NCI-H524 (cell line): ENCODE measurements around the gene ETV4.

Source experiments
- DNase-seq, 2 experiments: peaks; one replicate each; lab custom pipeline; 2025; lab: John Stamatoyannopoulos, UW

The ETV4 gene

DNA sequence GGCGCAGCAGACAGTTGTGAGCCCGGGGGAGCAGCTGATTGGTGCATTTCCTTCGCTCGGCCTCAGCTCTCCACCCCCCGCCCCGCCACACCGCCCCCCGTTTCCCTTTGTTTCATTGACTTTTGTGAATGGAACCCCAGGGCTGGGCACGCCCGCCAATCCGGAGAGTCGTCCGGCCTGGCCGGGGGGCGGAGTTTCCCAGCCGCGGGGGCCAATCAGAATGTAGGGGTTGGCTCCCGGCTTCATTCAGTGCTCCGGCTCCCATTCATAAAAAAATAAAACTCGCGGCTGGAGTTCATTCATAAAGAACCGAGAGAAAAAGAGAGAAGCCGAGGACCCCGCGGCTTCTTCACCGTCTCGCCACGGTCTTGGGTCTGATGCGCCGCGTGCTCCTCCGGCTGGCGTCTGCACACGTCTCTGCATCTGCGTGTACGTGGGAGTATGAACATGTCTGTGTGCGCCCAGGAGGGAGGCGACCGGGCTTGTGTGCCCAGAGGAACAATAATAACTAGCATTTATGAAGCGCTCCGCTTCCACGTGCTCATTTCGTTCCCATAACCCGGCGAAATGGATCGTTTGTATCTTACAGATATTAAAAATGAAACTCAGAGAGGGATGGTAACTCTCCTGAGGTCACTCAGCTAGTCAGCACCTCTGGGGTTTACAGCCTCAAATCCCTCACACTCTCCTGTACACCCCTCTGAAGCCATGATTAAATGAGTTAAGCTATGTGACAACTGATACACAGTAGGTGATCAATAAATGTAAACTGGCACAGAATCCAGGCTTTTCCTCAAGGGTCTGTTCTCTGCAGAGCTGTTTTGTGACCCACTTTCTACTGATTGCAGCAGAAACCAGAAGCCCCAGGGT lies at the start of gene ETV4:
TSS of gene ETV4 (minus strand) at position 22 of the 870 bp plus-strand sequence. CDS start 723 bp downstream, outside the sequence.
- DNase-seq, result peak; percentile 85 to 89

DNA sequence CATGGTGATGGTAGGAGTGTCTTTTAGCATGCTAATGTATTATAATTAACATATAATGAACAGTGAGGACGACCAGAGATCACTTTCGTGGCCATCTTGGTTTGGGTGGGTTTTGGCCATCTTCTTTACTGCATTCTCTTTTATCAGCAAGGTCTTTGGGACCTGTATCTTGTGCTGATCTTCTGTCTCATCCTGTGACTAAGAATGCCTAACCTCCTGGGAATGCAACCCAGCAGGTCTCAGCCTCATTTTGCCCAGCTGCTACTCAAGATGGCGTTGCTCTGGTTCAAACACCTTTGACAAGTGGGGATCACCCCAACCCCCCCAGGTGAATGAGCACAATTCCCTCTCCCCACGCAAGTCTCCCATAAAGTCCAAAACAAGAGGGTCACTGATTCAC lies 49.3 kb upstream of the ETV4 start:
- DNase-seq, result no peak

DNA sequence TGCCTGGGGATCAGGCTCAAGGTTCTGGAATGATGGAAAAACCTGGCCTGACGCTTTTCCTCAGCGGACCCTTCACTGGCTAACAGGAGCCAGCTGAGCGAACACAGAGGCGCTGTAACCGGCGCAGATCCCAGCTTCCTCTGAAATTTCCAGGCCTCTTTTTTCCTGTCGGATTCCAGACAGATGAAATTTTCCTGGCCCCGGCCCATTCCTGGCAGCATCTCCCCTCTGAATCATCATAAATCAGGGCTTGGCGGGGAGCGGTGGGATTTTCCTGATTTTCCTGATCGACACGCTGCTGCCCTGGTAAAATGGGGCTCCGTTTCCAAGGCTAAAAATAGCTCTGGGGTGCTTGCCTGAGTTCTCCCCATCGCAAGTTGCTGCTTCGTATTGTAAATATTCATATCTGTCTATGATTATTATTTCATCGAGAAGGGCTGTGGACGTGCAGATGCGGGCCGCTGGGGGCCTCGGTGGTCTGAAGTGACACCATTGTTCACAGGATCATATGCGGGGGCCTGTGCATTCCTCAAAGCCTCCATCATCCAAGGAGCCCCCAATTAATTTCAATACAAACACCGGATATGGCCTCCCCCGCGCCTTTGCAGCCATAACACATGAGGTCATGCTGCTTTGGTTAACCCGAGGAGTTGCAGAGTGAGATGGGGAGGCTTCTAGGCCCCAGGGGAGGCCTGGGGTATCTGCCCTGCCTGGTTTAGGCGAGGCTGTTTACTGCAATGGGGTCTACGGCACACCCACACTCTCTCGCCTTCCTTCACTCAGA lies 45.8 kb upstream of the ETV4 start:
- DNase-seq, result no peak

DNA sequence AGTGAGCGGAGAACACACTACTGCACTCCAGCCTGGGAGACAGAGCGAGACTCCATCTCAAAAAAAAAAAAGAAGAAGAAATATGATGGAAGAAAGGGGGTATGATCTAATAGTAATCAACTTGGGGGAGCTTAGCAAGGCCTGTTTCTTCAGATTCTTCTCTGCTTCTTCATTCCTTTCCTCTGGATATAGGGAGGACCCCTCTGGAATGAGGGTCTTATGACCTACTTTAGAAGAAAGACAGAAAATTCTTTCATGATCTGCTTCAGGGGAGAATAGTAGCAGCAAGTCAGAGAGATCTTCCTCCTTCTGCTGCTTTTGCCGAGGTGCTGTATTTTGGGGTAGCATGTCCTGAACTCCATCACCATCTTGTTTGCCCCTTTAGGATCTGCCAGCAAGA lies 44.9 kb upstream of the ETV4 start:
- no peak for DNase-seq

DNA sequence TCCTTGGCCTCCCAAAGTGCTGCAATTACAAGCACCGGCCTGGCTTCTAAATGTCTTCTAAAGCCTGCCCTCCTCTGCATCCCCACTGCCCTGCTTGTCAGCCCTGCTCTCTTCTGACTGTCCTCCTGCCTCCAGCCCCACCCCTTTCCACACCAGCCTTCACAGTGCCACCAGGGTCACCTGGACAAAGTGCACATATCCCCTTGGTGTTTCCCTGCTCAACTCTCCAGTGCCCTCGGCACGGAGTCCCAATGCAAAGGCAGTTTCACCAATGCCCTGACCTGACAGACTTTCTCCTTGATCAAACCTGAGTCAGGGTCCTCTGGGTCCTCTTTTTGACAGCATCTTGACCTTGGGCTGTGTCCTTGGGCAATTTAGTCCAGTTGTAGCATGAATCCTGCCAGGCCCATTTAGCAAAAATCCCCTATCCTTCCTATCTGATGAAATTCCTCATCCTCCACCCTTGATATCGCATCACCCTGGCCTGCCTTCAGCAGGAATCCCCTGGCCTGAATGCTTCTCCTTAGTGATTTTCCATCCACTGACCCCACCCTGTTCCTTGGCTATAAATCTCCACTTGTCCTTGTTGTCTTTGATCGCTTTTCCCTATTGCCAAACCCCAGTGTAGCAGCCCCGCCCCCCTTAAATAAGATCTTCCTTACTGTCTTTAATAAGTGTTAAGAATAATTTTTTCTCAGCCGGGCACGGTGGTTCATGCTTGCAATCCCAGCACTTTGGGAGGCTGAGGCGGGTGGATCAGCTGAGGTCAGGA lies 42.7 kb upstream of the ETV4 start:
- no peak for DNase-seq

DNA sequence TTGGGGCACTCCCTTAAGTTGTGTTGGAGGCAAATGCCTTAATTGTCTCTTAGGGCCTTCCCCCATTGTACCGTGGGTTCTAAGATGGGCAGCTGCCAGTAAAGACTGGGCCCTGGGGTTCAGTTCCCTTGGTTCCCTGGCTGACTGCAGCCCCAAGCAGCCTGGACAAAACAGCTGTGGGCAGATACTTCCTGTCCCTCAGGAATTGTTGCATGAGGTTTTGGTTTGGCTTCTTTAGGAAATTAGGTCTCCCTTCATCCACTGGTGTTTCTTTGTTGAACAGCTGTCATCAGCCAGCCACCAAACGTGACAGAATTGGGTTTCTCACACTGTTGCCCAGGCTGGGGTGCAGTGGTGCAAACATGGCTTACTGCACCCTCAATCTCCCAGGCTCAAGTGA lies 42.0 kb upstream of the ETV4 start:
- DNase-seq, result no peak

DNA sequence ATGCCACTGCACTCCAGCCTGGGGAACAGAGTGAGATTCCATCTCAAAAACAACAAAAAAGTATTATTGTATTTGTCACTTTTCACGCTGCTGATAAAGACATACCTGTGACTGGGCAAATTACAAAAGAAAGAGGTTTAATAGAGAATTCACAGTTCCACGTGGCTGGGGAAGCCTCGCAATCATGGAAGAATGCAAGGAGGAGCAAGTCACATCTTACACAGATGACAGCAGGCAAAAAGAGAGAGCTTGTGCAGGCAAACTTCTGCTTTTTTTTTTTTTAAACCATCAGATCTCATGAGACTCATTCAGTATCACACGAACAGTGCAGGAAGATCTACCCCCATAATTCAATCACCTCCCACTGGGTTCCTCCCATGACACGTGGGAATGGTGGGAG lies 41.5 kb upstream of the ETV4 start:
- no peak for DNase-seq

DNA sequence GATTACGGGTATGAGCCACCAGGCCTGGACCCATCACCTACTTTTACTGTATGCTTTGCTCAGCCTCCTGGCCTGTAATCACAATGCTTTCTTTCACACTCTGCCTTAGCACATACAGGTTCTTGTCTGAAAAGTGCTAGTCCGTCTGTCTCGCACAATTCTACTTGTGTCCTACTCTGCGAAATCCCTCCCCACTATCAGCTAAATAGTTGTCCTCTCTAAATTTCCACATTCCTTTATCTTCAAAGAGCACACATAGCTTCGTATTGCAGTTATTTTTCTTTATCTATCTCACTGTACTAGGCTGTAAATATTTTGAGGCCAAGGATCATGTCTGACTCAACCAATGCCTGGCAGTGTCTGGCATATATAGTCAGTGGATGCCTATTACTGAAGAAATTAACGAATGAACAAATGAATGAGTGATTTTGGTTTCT lies 38.5 kb upstream of the ETV4 start:
- DNase-seq, result no peak

DNA sequence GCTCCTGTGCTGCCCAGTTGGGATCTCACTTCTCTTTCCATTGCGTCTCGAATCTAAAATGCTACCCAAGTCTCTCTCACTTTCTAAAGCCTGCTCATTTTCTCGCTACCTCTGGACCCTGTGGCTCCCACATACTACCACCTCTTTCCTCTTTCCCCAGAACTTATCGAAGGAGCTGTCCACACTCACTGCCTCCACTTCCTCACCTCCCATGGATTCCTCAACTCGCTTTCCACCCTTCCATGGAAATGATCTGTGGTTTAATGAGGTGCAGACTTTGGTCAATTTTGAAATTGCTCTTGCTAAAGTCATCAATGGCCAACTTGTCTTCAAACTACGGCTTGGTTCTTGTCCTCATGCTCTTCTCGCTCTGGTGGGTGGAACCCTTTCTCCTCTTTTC lies 37.2 kb upstream of the ETV4 start:
- no peak for DNase-seq

DNA sequence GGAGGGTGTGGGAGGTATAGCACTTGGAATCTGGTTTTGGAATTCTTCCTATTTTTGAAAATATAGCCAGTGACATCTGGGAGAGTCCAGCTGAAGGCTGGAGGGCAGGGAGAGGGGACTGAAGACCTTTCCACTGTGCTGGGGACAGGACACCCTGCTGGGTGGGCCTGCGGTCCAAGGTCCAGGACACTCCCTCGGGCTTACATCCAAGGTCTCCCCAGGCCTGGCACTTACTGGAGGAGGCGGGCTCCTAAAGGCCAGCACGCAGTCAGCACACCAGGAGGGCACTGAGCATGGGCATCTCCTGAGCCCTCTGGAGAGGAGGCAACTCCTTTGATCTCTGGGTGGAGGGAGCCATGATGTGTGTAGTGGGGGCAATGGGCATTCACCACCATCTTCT lies 35.5 kb upstream of the ETV4 start:
- no peak for DNase-seq

DNA sequence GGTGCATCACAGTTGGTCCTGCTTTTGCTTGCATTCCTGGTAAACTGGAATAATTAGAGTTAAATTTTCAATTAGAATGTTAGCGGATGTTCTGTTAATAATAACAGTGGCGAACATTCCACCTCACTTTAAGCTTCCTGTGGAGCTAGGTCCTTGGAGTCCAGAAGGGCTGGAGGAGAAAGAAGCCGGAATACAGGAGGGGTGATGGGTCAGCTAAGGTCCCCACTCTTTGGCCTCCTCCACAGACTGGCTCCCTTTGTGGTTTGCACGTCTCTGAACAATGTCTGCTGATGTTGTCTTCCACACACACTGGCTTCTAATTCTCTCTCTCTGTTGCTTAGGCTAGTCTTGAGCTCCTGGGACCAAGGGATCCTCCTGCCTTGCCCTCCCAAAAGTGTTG lies 35.0 kb upstream of the ETV4 start:
- DNase-seq, result no peak

DNA sequence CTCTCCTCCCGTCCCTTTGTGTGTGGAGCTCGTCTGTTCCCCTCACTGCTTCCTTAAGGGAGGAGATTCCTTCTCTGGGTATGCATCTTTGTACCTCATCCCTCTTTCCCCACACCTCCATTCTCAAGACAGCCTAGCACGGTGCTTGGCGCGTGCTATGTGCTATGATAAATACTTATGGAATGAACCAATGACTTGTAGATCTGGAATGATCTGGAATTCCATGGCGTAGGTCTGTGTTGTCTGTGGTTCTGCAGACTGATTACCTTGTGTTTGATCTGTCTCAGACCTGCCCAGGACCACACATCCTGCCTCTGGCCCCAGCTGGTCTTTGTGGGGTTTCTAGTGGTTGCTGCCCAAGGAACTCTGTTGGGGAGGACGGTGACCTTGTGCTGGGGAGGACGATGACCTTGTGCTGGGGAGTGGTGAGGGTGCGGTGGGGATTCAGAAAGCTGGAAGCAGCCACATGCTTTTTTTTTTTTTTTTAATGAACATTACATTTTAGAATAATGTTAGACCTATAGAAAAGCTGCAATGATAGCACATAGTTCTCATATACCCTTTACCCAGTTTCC lies 33.5 kb upstream of the ETV4 start:
- no peak for DNase-seq

DNA sequence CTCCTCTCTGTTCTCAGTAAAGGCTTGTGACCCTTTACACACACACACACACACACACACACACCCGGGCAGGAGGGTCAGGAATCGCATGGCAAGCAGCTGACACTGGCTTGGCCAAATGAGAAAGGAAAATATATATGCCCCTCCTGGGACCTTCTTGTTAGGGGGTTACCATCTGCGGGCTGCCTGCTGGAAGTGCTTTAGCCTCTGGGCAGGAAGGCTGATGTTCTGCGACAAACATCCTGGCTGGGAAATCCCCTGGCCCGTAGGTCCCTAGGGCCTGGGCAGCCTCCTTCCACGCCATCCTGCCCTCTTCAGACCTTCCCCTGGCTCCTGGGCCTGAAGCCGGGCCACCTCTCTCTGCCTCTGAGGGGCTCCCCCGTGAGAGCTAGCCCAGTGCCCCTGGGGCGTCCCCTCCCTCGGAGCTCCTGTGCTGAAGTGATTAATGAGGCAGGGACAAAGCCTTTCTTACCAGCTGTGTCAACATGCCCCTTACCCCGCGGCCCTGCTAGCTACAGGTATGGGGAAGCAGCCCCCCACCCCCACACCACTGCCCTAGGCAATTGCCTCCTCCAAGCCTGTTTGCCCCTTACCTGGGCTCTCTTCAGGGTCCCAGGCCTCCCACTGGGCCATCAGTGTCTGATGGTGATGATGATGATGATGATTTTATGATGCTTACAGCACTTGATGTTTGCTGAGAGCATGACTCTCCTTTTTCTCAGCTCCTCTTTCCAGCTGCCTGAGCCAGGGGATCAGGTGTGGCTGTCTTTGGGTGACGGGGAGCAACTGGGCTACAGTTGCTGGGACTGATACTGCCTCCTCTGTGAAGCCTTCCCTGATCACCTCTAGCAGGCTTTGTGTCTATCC lies 32.8 kb upstream of the ETV4 start:
- peak; percentile 48 to 72 for DNase-seq

DNA sequence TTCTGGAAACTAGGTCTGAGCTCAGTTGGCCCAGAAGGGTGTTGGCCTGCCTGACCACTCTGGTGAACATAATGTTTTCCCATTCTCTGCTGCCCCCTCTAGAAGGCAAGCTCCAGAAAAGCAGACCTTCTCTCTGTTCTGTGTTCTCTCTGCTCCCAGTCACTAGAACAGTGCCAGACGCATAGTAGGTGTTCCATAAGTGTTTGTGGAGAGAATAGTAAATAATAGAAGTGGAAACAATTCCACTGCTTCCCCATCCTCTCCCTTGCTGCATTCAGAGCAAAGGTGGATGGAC lies 32.2 kb upstream of the ETV4 start:
- no peak for DNase-seq

DNA sequence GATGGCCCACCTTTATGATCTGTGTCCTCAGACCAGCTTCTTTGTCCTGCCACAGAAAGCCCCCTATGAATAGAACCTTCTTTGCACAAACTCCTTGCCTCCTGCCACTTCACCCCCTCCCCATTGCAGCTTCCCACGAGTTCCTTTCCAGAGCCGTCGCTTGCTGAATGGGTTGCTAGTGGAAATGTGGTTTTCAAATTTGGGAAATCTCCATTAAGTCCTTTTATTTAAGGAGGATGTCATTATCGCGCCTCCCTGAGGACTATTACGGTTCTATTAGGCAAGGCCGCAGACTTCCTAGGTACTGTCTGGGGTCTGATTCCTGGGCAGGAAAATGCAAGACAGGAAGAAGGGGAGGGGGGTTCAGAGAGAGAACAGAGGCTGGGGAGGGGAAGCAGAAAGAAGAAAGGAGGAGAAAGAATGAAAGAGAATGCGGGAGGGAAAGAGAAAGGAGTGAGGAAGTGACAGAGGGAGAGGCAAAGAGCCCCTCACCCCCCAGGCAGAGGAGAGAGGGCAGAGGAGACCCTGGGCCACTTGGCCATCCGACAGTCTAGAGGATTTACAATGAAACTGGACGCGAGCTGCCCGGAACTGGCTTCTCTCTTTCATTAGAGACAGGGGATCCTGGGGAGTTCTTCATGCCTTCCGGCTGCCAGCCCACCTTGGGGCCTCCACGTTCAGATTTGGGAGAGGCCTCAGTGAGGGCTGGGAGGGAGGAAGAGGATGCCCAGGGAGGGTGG lies 31.7 kb upstream of the ETV4 start:
- DNase-seq, result no peak

DNA sequence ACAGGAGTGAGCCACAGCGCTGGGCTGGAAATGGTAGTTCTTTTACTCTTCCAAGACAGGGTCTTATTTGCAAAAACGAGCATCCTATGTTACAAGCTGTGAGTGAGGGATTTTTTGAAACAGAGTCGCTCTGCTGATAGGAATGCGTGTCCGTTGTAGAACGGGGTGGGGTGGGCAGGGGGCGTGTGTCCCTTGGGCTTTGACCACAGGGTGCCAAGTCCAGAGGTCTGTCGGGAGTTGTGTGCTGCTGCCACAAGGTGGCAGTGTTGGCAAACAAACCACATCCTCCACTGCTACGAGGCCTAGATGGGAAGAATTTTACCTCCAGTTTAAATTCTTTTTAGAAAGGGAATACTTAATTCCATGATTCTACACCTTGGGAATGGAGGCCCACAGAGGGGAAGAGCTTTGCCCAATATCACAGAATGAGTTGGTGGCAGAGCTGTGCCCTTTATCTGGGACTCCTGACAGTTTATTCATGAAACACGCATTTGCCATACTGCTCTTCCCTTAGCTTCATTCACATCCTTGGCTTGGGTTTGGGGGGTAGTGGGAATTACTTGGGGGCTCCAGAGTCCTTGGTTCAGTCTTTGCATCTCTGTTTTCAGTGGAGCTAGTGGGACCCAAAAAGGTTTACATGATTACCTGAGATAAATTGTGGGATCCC lies 30.6 kb upstream of the ETV4 start:
- peak; percentile 61 to 71 for DNase-seq

DNA sequence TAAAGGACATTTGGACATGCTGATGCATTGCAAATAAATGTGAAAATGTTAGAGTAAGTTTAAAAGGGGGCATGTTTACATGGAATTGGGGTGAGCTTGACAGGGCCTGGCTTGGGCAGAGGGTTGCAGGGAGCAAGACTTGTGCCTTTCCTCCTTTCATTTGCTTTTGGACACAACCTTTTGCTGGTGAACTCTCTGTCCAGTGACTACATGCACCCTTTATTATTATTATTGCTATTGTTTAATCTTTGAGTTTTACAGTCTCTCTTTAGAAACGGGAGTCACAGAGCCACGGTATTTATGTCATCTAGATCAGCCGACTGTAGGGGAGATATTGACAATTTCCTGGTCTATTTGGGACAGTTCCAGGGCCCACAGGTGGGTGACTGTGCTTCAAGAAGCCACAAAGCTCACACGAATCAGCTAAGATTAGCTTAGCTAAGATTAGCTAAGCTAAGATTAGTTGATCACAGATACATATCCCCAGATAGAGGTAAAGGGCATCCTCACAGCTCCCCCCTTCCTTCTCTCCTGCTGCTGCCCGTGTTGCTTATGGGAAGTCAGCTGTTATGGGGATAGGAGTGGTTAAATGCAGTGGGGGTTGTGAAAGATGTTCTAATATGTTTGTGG lies 28.9 kb upstream of the ETV4 start:
- no peak for DNase-seq

DNA sequence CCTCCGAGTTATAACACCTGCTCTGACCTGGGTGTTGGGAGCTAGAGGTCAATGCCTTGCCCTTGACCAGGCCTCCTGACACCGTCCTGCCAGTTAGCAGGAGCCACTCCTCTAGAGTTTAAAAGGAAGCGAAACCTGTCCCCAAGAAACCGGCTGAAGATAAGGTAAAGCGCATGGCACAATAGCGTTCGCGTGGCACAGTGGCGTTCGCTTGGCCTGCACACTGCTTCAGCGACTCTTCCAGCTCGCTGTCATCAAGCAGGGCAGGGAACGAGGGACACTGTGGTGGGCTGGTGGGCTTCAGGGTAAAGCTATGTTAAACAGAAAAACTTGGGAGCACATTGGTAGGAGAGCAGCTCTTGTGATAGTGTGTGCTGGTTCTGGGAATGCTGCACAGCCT lies 28.2 kb upstream of the ETV4 start:
- DNase-seq, result no peak

DNA sequence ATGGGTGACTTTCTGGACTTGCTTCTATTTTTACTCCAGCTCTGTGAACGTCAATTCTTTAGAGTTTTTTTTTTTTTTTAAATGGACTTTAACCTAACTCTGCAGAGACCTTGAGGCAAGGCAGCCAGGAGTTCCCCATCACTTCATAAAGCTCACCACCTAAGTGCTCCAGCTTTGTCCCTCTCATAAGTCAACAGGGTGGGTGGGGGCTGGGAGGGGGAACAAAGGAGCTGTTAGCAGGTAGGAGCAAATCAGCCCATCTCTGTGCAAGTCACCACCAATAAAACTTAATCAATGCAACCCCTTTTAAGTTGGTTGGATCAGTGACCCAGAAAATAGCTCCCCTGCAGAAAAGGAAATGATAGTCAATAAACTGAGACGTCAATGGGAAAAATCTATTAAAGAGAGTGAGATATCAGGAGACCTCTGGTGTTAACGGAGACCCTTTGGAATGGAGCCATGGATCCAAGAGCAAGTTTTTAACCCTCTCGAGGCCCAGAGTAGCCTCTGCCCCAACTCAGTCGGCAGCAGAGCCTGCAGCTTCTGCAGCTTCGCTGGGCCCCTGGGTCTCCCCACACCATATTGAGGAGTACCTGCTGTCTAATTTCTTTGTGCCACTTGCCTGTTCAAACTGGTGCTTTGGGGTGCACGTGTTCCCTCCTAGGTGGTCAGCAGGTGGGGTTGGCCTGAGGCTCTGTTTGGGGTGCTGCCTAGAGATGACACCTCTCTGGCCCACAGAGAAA lies 27.6 kb upstream of the ETV4 start:
- no peak for DNase-seq
